HUES6 (cell line): ENCODE data around the gene OR2T27.
"Not testable (repeated sequence)": the region's sequence is repeated elsewhere in the genome, so short reads cannot be mapped to it uniquely, and the experiment has no call there.

Experiments
- H3K27ac ChIP-seq: 2 replicates; pipeline ENCODE4 v1.7.0; 2013; ENCODE audit warnings: low read depth, mild to moderate bottlenecking, low read length, inconsistent platforms
- H3K27me3 ChIP-seq: 2 replicates; pipeline ENCODE4 v1.6.1; 2013; ENCODE audit warnings: low read length; ENCODE audit not compliant: control insufficient read depth, insufficient read depth
- H3K36me3 ChIP-seq: 2 replicates; pipeline ENCODE4 v1.6.1; 2013; ENCODE audit warnings: low read length; ENCODE audit not compliant: control insufficient read depth, insufficient read depth
- H3K4me1 ChIP-seq: 2 replicates; pipeline ENCODE4 v1.6.1; 2013; ENCODE audit warnings: low read length; ENCODE audit not compliant: control insufficient read depth, insufficient read depth
- H3K4me3 ChIP-seq: 2 replicates; pipeline ENCODE4 v1.5.1; 2013; ENCODE audit warnings: low read depth, low read length
- H3K9ac ChIP-seq: one replicate; pipeline ENCODE4 v1.6.1; 2013; ENCODE audit warnings: mild to moderate bottlenecking, low read length
- H3K9me3 ChIP-seq: 2 replicates; pipeline ENCODE4 v1.6.1; 2013; ENCODE audit warnings: low read depth, low read length; ENCODE audit not compliant: control insufficient read depth, insufficient read depth

The OR2T27 gene

DNA sequence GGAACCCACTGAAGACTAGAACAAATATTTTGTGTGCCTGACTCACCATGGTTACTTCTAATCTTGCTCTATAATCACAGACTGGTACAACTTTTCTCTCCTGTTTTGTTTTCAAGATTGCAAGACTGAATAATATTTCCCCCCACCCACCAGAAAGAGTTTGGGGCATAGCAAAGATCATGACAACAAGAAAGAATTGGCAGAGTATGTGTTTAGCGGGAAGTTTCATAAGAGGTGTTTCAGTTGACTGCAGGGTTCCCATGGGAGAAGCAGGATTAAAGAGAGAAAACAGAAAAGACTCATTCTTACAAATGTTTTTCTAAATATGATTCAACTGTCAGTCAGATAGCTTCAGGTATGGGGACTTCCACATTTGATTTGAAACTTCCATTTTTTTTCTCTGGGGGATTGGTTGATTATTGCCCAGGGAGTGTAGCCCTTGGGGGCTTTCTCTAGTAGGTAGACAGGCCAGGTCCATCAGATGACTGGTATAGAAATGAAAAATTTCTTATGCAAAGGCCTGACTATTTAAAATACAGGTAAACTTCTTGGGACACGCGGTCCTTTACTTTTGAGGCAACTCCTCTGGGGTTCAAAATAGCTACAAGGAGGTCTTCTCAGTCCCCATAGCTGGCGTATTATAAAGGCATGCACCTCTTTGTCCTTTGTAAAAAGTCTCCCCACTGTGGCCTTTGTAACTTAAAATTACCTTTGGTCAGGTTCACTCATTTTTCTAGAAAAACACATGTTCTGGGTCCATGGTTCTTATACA lies 33.4 kb upstream of the OR2T27 start:
- no peaks in the 10 kb centered on the region for H3K36me3 ChIP-seq
- no peak overlapping the region for H3K9ac ChIP-seq
- H3K27me3 ChIP-seq: no peaks in the 10 kb centered on the region
- no peaks in the 10 kb centered on the region for H3K4me1 ChIP-seq
- no peak overlapping the region for H3K27ac ChIP-seq
- H3K9me3 ChIP-seq: peaks cover 36% of the 10 kb centered on the region
- no peak overlapping the region for H3K4me3 ChIP-seq

GRCh38 chr1:248686815-248687214 lies 31.5 kb upstream of the OR2T27 start:
- Histone ChIP-seq H3K4me3 (no peak overlapping the region), H3K9ac (no peak overlapping the region), H3K27ac (no peak overlapping the region), H3K4me1 (no peaks in the 10 kb centered on the region), H3K36me3 (no peaks in the 10 kb centered on the region), H3K9me3 (peaks cover 33% of the 10 kb centered on the region; the same call in 1 of the 2 replicates), H3K27me3 (no peaks in the 10 kb centered on the region; the same call in 1 of the 2 replicates)

DNA sequence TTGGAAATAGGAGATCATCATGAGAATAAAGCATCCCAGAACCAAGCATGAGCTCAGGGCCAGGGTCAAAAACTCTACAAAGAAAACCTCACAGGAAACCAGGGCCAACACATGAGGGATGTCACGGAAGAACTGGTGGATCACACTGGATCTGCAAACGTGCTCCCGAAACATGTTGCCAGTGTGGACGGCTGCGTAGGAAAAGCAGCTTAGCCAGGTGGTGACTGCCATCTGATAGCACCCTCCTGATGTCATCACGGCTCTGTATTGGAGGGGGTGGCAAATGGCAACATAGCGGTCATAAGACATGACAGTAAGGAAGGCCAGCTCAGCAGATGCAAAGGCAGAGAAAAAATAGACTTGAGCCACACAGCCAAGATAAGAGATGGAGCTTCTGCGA lies 26.3 kb upstream of the OR2T27 start:
- Histone ChIP-seq H3K9ac (no peak overlapping the region), H3K27ac (no peak overlapping the region), H3K4me3 (no peak overlapping the region), H3K27me3 (no peaks in the 10 kb centered on the region; the same call in 1 of the 2 replicates), H3K36me3 (no peaks in the 10 kb centered on the region), H3K9me3 (peaks cover 39% of the 10 kb centered on the region; the same call in 1 of the 2 replicates), H3K4me1 (no peaks in the 10 kb centered on the region)

DNA sequence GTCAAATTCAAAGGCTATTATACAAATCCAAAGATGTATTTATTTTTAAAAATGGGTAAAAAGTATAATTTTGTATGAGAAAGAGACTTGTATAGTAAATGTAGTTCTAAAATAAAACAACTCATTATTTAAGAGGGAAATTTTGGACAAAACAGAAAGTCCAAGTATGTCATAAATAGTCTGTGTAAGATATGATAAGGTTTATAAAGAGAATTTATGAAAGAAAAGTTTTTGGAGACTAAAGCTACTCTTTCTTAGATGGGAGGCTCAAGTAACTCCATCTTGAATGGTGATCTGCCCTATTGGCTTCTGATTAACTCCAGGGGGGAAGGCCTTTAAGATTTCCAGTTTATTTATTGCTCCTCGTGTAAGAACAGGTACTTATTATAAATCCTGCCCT lies 14.7 kb upstream of the OR2T27 start:
- H3K36me3 ChIP-seq: no peaks in the 10 kb centered on the region
- H3K9me3 ChIP-seq: peaks cover 43% of the 10 kb centered on the region
- no peaks in the 10 kb centered on the region for H3K4me1 ChIP-seq
- no peak overlapping the region for H3K27ac ChIP-seq
- no peaks in the 10 kb centered on the region for H3K27me3 ChIP-seq
- H3K4me3 ChIP-seq: no peak overlapping the region
- no peak overlapping the region for H3K9ac ChIP-seq

DNA sequence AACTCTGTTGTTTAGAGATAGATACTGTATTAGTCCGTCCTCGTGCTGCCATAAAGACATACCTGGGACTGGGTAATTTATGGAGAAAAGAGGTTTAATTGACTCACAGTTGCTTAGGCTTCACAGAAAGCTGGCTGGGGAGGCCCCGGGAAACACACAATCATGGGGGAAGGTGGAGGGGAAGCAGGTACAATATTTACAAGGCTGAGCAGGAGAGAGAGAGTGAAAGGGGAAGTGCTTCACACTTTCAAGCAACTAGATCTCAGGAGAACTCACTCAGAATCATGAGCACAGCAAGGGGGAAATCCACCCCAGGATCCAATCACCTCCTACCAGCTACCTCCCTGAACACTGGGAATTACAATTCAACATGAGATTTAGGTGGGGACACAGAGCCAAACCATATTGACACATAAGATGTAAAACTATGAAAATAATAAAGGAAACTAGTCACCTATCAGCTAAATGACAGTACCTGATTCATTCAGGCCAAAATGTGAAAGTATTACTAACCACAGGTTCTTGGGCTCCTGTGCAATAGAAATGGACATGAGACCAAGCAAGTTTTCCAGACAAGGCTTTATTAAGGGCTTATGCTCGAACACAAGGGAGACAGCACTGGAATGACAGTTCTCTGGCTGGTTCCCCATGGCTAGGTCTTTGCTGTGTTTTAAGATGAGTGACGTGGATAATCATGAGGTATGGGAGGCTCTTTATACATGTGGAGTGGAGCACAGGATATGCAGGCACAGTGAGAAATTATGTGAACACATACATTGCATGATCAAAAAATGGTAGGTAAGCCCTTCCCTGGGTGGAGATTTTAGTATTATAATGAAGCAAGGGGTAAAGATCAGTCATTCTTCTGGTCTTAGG lies 8.4 kb upstream of the OR2T27 start:
- H3K27me3 ChIP-seq, H3K9ac ChIP-seq, H3K4me3 ChIP-seq, H3K27ac ChIP-seq, H3K36me3 ChIP-seq, H3K4me1 ChIP-seq: not testable (repeated sequence)
- H3K9me3 ChIP-seq: peaks cover 21% of the 10 kb centered on the region

GRCh38 chr1:248656797-248657196 lies 1.5 kb upstream of the OR2T27 start:
- not testable (repeated sequence) for H3K36me3 ChIP-seq, H3K27me3 ChIP-seq, H3K9ac ChIP-seq, H3K4me3 ChIP-seq, H3K27ac ChIP-seq, H3K4me1 ChIP-seq, H3K9me3 ChIP-seq

- H3K27me3 ChIP-seq, H3K4me1 ChIP-seq, H3K9ac ChIP-seq, H3K9me3 ChIP-seq, H3K36me3 ChIP-seq, H3K4me3 ChIP-seq, H3K27ac ChIP-seq: not testable (repeated sequence)
Observed at GRCh38 chr1:248648770-248649536, 6.4 kb downstream of the OR2T27 start.

GRCh38 chr1:248645178-248645577 lies 10.2 kb downstream of the OR2T27 start, which contains the start of gene OR2T35:
Gene OR2T35 (minus strand): TSS chr1:248645278. CDS start chr1:248639258, 6,020 bp downstream.
- H3K9ac ChIP-seq, H3K9me3 ChIP-seq, H3K4me3 ChIP-seq, H3K27me3 ChIP-seq, H3K27ac ChIP-seq, H3K4me1 ChIP-seq, H3K36me3 ChIP-seq: not testable (repeated sequence)

GRCh38 chr1:248642971-248643651 lies 12.2 kb downstream of the OR2T27 start:
- not testable (repeated sequence) for H3K36me3 ChIP-seq, H3K9ac ChIP-seq, H3K9me3 ChIP-seq, H3K4me1 ChIP-seq, H3K4me3 ChIP-seq, H3K27me3 ChIP-seq, H3K27ac ChIP-seq

DNA sequence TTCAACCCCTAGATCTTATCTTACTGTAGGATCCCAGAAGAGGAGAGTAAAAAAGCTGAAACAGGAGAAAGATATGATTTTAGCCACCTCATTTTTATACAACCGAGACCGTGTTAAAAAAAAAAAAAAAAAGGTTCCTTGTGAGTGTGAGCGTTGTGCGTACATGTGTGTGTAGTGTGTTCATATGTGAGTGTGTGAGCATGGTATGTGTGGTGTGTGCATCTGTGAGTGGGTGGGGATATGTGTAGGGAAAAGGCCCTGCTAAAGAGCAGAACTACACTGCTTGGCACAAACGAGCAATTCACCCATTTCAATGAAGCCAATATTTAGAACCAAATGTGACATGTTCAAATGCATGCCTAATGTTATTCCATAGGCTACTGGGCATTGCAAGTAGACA lies 13.7 kb downstream of the OR2T27 start:
- not testable (repeated sequence) for H3K9ac ChIP-seq, H3K27me3 ChIP-seq, H3K4me3 ChIP-seq, H3K27ac ChIP-seq, H3K36me3 ChIP-seq, H3K4me1 ChIP-seq, H3K9me3 ChIP-seq
